Non-pigmented ciliary epithelial cell (primary cell): ENCODE data around the gene KIAA0232.
"Not testable (repeated sequence)": the region's sequence is repeated elsewhere in the genome, so short reads cannot be mapped to it uniquely, and the experiment has no call there.

ENCODE experiments used
- DNase-seq: peaks from one replicate; pipeline ENCODE4 v3.0.0-alpha.2; 2010; ENCODE audit warnings: low read depth

The KIAA0232 gene

DNA sequence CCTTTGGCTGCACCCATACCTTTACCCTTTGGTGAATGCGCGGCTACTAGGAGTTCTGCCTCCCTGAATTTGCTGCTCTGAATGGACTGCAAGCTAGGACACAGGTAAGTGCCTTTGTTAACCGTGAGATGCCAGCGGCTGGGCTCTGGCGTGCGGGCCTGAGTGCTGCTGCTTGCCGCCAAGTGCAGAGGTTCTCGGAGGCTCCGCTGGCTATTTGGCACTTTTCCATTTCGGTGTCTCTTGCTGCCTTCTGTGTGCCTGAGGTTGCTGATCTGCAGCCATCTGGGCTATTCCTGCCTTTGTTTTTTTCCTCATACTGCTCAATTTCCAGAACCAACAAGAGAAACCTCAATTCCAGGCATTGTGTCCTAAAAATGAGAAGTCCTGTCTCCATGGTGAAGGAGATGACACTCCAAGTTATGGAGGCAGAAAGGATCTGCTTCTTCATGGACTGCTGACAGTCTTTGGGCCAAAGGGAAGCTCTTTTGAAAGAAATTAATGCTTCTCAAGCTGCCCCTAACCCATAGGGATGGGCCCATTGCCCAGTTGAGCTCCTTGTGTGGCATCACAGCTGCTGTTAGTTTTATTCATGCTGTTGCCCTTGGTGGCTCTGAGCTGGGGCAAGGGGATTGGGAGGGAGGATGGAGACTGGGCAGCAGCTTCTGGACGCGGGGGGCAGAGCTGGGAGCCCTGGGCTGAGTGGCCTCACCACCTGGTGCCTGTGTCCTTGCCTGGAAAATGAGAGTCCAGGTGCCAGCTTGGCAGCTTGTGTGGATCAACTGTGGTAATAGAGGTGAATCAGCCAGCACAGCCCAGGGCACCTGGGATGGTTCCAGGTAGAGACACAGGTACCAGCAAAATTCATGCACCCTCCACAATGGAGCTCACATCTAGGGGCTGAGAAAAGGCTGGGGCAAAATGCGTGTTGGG, 123.3 kb downstream of the KIAA0232 start:
- DNase-seq: no peak

DNA sequence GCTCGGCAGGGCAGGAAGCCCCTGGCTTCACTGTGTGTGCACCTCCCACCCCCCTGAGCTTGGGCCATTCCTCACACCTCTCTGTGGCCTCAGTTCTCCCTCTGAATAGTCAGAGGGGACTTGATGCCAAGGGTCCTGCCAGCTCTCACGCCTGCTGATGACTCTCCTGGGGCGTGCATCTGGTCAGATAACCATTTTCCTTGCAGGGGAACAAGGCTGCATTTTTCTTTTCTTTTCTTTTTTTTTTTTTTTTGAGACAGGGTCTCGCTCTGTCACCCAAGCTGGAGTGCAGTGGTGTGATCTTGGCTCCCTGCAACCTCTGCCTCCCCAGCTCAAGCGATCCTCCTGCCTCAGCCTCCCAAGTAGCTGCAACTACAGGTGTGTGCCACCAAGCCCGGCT, 124.0 kb downstream of the KIAA0232 start:
- DNase-seq: not testable (repeated sequence)

GRCh38 chr4:6907658-6908191, 125.2 kb downstream of the KIAA0232 start:
- no peak for DNase-seq

DNA sequence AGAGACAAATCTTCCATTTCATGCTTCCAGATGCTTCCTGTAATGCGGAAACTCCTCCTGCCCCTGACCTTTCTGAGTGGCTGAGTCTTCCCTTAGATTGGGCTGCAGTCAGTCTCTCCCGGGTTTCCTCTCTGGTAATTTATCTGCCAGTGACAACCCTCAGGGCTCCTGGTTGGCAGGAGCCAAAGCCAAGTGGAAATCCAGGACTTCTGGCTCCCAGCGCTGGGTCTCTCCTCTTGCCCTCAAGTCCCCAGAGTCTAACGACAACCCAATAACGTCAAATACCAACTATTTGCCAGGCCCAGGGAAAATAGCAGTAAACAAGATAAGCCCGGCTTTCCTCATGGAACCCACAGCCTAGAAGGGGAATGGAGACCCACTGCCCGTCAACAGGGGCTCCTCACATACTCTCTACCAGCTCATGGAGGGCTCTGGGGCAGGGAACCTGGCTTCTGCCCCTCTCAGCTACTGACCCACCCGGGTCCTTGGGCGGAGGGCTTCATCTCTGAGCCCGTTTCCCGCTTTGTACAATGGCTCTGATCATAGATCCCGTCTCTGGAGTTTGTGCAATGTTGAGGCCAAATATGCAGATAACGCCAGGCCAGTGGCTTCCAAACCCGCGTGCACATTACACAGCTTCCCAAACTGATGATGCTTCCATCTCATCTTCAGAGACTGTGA, 126.0 kb downstream of the KIAA0232 start:
- no peak for DNase-seq

GRCh38 chr4:6909113-6909969, 126.8 kb downstream of the KIAA0232 start, which contains the start of gene TBC1D14:
TBC1D14 (plus strand) TSS chr4:6909826; CDS start chr4:6923390, 13,564 bp downstream.
- no peak for DNase-seq

GRCh38 chr4:6909970-6910339, 127.4 kb downstream of the KIAA0232 start:
- DNase-seq: no peak

DNA sequence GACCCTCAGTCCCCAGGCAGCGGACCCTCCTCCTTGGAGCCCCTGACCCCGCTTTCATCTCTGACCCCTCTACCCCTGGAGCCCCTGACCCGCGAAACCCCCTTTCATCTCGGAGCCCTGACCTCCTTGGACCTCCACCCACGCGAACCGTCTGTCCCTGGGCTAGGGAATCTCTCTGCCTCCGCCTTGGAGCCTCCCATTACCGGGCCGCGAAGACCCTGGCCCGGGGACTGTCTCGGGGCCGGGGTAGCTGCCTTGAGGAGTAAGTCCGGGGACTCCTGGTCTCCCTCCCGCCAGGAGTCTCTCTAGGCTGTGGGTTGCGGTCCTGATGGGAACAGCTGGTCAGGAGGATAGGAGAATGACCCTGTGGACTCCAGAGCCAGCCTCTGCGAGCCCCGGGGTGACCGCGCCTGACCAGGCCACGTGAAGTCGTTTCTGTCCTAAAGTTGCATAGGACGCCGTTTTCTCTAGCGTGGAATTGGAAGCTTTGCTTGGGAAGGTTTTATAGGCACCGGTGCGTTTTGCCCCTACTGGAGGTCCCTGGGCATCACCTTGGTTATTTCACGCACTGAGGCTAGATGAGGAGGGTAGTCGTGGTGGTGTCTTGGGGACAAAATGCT, 127.9 kb downstream of the KIAA0232 start:
- no peak for DNase-seq

GRCh38 chr4:6910960-6911874, 128.7 kb downstream of the KIAA0232 start:
- DNase-seq: no peak

- DNase-seq: not testable (repeated sequence)
Measured at GRCh38 chr4:6911917-6912316, 129.4 kb downstream of the KIAA0232 start.

- DNase-seq: no peak
Measured at GRCh38 chr4:6912441-6912840, 129.9 kb downstream of the KIAA0232 start.

GRCh38 chr4:6913350-6913905, 130.9 kb downstream of the KIAA0232 start:
- DNase-seq: no peak

DNA sequence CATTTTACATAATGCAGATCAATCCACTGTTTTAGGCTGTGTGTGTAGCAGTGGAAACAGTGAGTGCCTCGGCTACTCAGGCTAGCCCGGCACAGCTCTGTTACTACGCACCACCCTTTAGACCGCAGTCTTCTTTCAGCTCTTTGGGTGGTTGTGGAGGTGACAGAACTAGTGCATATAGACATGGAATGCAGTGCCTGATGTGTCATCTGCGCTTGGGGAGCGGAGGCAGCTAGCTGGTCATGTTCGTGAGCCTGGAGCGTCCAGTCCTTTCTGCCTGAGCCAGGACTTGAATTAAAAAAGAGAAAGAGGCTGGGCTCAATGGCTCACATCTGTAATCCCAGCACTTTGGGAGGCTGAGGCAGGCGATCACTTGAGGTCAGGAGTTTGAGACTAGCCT, 131.9 kb downstream of the KIAA0232 start:
- DNase-seq: no peak

- no peak for DNase-seq
Measured at GRCh38 chr4:6915041-6916005, 132.8 kb downstream of the KIAA0232 start.

DNA sequence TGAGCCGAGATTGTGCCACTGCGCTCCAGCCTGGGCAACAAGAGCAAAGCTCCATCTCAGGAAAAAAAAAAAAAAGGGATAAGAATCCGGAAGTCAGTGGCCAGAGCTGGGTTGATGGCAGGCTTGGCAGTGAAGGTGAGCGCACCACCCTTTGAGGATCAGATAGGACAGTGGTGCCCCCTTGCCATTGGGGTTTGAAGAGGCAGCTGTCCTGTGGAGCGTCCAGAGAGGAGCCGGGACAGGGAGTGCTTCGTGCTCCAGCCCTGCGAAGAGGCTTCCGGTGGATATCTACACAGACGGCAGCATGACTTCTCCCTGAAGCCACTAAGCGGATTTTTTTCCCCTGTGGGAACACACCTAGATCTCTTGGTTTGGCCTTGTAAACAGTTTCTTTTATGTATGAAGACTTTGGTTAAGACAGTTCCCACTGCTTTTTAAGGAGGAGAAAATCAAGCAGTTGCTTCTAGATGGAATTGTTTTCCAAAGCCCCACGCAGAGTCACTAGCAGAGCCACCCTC, 133.6 kb downstream of the KIAA0232 start:
- no peak for DNase-seq

DNA sequence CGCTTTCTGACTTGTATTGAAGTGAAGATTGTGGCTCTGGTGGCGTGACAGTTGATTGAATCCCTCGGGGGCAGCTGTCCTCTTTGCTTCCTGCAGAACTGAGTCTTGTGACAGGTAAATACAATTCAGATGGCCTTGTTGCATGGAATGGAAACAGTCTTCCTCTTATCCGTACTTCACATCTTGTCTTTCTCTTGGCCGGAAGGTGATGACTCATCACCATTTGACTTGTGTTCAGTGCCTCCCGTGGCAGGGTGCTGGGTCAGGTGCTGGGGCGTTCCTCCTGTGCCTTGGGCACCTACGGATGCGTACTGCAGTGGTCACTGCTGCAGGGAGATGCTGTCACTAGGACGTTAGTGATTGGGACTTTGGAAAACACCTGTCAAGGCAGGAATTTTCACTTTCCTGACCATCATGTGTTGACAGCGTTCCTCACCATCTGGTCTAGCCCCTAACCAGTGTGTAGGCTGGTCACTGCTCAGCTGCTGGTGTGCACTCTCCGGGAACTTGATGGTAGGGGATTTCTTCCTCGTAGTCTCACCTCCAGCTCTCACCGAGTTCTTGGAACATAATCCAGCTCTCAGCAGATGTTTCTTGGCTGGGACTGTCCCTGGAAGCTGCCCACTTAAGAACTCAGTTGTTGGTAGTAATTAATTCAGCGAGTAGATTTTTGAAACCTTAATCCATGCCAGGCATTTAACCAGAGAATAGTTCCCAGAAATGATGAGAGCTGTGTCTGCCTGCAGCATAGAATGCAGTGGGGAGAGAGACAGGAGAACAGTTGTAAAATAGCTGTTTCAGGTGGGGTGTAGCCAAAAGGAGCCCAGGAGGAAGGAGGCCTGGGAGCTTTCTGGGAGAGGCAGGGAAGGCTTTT, 134.3 kb downstream of the KIAA0232 start:
- no peak for DNase-seq

GRCh38 chr4:6917461-6918271, 135.1 kb downstream of the KIAA0232 start:
- no peak for DNase-seq

DNA sequence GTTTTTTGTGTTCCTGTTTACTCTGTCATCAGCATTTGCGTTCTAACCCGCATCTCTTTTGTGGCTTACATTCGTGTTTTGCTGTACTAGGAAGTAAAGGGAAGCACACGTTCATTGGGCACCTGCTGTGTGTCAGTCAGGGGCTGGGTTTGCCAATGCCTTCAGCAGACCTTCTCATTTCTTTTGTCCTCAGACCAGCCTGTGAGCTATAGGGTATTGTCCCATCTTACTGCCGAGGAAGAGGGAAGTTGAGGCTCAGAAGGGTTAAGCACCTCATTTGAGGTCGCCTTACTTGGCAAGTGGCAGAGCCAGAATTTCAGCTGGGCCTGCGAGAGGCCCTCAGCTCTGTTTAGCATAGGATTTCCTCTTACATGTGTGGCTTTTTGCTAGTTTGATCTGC, 135.8 kb downstream of the KIAA0232 start:
- DNase-seq: no peak
